NCI-H1105 (cell line): ENCODE results near the gene NCAN.
A peak's percentile ranks its signal among the peaks of the same experiment; 100 is the strongest.
"Not testable (repeated sequence)": the region's sequence is repeated elsewhere in the genome, so short reads cannot be mapped to it uniquely, and the experiment has no call there.

Source experiments
- DNase-seq: peaks from one replicate; lab custom pipeline; 2025; lab: John Stamatoyannopoulos, UW

NCAN gene

GRCh38 chr19:19193926-19194325 is 17.8 kb upstream of the NCAN start:
- no peak for DNase-seq

GRCh38 chr19:19201697-19202630 is 9.8 kb upstream of the NCAN start:
- DNase-seq: no peak

GRCh38 chr19:19202707-19203011 is 9.1 kb upstream of the NCAN start:
- no peak for DNase-seq

- DNase-seq: peak; percentile 87
These were observed 8.5 kb upstream of the NCAN start, which contains the start of gene NR2C2AP for GRCh38 chr19:19203012-19203856. TSS of gene NR2C2AP (minus strand) at chr19:19203414. CDS start at chr19:19203060, 354 bp downstream.

- no peak for DNase-seq
These were observed 7.6 kb upstream of the NCAN start for GRCh38 chr19:19204181-19204580.

- no peak for DNase-seq
These were observed 6.0 kb upstream of the NCAN start for GRCh38 chr19:19205416-19206410.

- DNase-seq: no peak
These were observed 4.8 kb upstream of the NCAN start for GRCh38 chr19:19206938-19207337.

- DNase-seq: no peak
These were observed 3.9 kb upstream of the NCAN start for GRCh38 chr19:19207637-19208572.

GRCh38 chr19:19209372-19209771 is 2.4 kb upstream of the NCAN start:
- peak; percentile 7 for DNase-seq

- no peak for DNase-seq
These were observed 1.2 kb downstream of the NCAN start for GRCh38 chr19:19212916-19213315.

GRCh38 chr19:19213426-19214158 is 1.8 kb downstream of the NCAN start:
- no peak for DNase-seq

- DNase-seq: no peak
These were observed 2.4 kb downstream of the NCAN start for GRCh38 chr19:19214159-19214490.

GRCh38 chr19:19214892-19215291 is 3.1 kb downstream of the NCAN start:
- no peak for DNase-seq

GRCh38 chr19:19215792-19216191 is 4.0 kb downstream of the NCAN start:
- DNase-seq: no peak

GRCh38 chr19:19217099-19217498 is 5.3 kb downstream of the NCAN start:
- no peak for DNase-seq

- DNase-seq: no peak
These were observed 7.2 kb downstream of the NCAN start for GRCh38 chr19:19218911-19219310.

- DNase-seq: not testable (repeated sequence)
These were observed 9.2 kb downstream of the NCAN start for GRCh38 chr19:19221000-19221399.

- DNase-seq: no peak
These were observed 11.3 kb downstream of the NCAN start for GRCh38 chr19:19223060-19223459.

GRCh38 chr19:19223636-19224035 is 11.9 kb downstream of the NCAN start:
- DNase-seq: no peak
